Measurements from ENCODE around the gene LMNA. TPM values are rescaled to one million over a fixed set of nuclear protein-coding genes. Genes with fewer than 3 reads are reported as not detected.

The LMNA gene
- total RNA-seq, 2 experiments from 2014 or later, result 435 to 455 TPM

DNA sequence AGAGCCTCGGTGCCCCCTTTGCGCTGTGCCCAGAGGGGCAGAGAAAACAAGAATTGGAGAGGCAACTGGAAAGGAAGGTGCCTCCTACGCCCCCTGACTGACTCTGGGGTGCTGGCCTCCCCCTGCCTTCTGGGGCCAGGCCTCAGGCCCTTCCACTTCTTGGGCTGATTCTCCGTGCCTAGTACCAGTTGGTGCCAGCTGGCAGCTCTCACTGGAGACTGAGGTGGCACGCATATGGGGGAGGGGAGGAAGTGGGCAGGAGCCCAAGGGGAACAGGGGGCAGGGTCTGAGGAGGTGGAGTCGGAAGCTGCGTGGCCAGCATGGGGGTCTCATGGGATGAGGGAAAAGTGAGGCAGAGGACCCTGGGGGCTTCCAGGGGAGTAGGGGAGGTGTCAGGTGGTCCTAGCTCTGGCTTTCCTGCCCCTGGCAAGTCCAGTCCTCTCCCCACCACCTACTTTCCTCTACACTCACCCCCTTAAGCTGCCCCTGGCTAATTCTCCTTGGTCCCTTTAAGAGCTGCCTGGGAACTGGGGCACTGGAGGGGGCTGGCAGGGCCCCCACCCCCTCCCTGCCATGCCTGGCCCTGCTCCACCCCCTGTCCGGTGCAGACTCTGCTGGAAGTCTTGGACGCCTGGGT lies 32.4 kb downstream of the LMNA start:
- Mint-ChIP-seq H3K27ac (peak overlapping the region; percentile 24), H3K27me3 (peaks cover 5% of the 10 kb centered on the region), H3K9me3 (no peaks in the 10 kb centered on the region), H3K4me3 (peak overlapping the region; percentile 60), H3K36me3 (ENCODE audit: low read depth) (no peaks in the 10 kb centered on the region), H3K4me1 (ENCODE audit: low read depth) (peaks cover 24% of the 10 kb centered on the region)
- Histone ChIP-seq H3K27ac (ENCODE audit: low read depth in 1 of 2, low read length in 2 of 2) (no peak overlapping the region), H3K9me3 (ENCODE audit: control insufficient read depth in 1 of 2, insufficient read depth in 1 of 2, low read length in 2 of 2) (no peaks in the 10 kb centered on the region), H3K4me3 (ENCODE audit: low read length) (no peak overlapping the region), H3K36me3 (ENCODE audit: insufficient read depth, low read length) (no peaks in the 10 kb centered on the region), H3K27me3 (ENCODE audit: control insufficient read depth in 1 of 2, insufficient read depth in 2 of 2, low read length in 2 of 2) (no peaks in the 10 kb centered on the region), H3K4me1 (ENCODE audit: insufficient read depth, low read length) (peaks cover 31% of the 10 kb centered on the region)
- ATAC-seq (ENCODE audit: poor library complexity) (no peak), DNase-seq (peak in 1 of 14 experiments; percentile 70)
- intact Hi-C loops (cut with DNase I, micrococcal nuclease), result loop anchor here (1.0 to 5.0 kb wide), 4 partner anchors 45 to 172 kb away; partner anchors contain the start of gene SLC25A44 (in 1 of the 2)
- ChIA-PET POLR2A (interaction anchor here (1.0 to 3.5 kb wide), 2 partner anchors 47 to 79 kb away, joined by 3 to 16 read pairs; no protein-coding TSS in a partner anchor), CTCF (interaction anchor here (1.0 to 3.8 kb wide), 3 partner anchors 50 to 109 kb away, joined by 3 to 31 read pairs (median 14); no protein-coding TSS in a partner anchor)
- TF ChIP-seq, protein P1, sequence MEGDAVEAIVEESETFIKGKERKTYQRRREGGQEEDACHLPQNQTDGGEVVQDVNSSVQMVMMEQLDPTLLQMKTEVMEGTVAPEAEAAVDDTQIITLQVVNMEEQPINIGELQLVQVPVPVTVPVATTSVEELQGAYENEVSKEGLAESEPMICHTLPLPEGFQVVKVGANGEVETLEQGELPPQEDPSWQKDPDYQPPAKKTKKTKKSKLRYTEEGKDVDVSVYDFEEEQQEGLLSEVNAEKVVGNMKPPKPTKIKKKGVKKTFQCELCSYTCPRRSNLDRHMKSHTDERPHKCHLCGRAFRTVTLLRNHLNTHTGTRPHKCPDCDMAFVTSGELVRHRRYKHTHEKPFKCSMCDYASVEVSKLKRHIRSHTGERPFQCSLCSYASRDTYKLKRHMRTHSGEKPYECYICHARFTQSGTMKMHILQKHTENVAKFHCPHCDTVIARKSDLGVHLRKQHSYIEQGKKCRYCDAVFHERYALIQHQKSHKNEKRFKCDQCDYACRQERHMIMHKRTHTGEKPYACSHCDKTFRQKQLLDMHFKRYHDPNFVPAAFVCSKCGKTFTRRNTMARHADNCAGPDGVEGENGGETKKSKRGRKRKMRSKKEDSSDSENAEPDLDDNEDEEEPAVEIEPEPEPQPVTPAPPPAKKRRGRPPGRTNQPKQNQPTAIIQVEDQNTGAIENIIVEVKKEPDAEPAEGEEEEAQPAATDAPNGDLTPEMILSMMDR (IDR thresholded peaks at IDR 0.05), result no peak

DNA sequence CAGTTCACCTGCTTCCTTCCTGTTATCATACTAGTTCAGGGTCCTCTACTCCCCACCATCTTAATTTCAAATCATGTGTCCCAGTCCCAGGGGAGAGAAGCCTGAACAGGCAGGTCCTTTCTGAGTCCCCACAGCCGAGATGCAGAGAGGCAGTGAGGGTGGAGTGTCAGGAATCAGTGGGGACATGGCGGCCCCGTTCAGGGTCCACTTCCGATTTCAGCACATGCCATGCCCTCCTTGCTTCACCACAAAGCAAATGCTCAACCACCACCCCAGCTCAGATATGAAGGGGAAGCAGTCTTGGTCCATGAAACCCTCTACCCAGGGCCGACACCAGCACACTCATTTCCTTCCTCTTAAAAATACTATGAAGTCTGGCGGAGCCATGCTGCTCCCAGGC lies 33.7 kb downstream of the LMNA start:
- Histone ChIP-seq H3K27ac (ENCODE audit: low read depth in 1 of 2, low read length in 2 of 2) (no peak overlapping the region), H3K27me3 (ENCODE audit: control insufficient read depth in 1 of 2, insufficient read depth in 2 of 2, low read length in 2 of 2) (no peaks in the 10 kb centered on the region), H3K4me1 (ENCODE audit: insufficient read depth, low read length) (peaks cover 31% of the 10 kb centered on the region), H3K9me3 (ENCODE audit: control insufficient read depth in 1 of 2, insufficient read depth in 1 of 2, low read length in 2 of 2) (no peaks in the 10 kb centered on the region), H3K4me3 (ENCODE audit: low read length) (no peak overlapping the region), H3K36me3 (ENCODE audit: insufficient read depth, low read length) (no peaks in the 10 kb centered on the region)
- Mint-ChIP-seq H3K4me1 (ENCODE audit: low read depth) (peaks cover 24% of the 10 kb centered on the region), H3K27me3 (peaks cover 5% of the 10 kb centered on the region), H3K36me3 (ENCODE audit: low read depth) (no peaks in the 10 kb centered on the region), H3K27ac (peak overlapping the region; percentile 28), H3K9me3 (no peaks in the 10 kb centered on the region), H3K4me3 (peak overlapping the region; percentile 43)
- intact Hi-C loops (cut with DNase I, micrococcal nuclease), result loop anchor here in 1 of 2 experiments (5.0 kb wide), 1 partner anchor 44 kb away; the partner anchor contains the start of gene SLC25A44
- ChIA-PET POLR2A (no interaction called here), CTCF (interaction anchor here (2.4 to 3.8 kb wide), 2 partner anchors 52 to 77 kb away, joined by 14 to 31 read pairs; no protein-coding TSS in a partner anchor)
- peak in 3 of 14 experiments; percentile 30 to 68 (median 61) for DNase-seq
- ATAC-seq (ENCODE audit: poor library complexity), result no peak
- TF ChIP-seq, protein P1 (IDR thresholded peaks at IDR 0.05), result no peak

DNA sequence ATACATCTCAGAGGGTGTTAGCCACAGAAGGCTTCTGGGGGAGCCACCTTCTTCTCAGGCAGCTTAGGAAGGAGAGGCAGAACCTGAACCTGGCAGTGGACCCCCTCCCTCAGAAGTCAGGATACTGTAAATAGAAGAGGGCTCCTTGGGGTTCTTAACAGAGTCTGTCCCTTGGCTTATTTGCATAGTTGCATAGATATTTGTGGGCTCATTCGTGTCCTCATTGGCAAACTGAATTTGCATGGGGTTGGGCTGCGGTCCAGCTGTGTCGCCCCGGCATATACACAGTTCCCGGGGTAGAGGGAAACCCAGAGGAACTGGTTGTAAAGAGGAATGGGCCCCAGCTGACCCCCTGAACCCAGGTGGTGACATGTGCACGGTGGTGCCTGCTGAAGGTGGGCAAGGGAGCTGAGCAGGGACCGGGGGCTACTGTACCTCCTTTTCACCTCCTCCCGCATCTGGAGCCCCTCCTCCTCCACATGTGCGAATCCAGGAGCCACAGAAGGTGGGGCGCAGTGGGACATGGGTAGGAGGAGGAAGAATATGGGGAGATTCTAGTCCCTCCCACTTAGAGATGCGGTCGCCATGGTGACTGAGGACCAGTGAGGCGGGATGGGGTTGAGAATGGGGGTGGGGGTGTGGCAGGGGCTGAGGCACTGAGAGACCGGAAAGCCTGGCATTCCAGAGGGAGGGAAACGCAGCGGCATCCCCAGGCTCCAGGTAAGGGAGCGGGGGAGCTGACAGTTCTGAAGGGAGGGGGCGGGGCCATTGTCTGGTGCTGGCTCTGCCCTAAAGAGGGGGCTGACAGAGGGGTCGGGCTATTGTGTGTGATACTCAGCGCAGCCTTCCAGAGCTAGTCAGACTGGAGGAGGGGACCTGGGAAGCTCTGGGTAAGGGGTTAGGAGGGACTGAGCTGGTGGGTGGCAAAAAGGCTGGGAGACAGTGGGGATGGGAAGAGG lies 35.1 kb downstream of the LMNA start:
- H3K4me1 Mint-ChIP-seq (ENCODE audit: low read depth), result peaks cover 34% of the 10 kb centered on the region
- Histone ChIP-seq H3K36me3 (ENCODE audit: insufficient read depth, low read length) (no peaks in the 10 kb centered on the region), H3K27me3 (ENCODE audit: control insufficient read depth in 1 of 2, insufficient read depth in 2 of 2, low read length in 2 of 2) (no peaks in the 10 kb centered on the region), H3K27ac (ENCODE audit: low read depth in 1 of 2, low read length in 2 of 2) (no peak overlapping the region), H3K4me1 (ENCODE audit: insufficient read depth, low read length) (peaks cover 43% of the 10 kb centered on the region), H3K9me3 (ENCODE audit: control insufficient read depth in 1 of 2, insufficient read depth in 1 of 2, low read length in 2 of 2) (no peaks in the 10 kb centered on the region), H3K4me3 (ENCODE audit: low read length) (no peak overlapping the region)
- DNase-seq, result peak in 1 of 14 experiments; percentile 63
- peaks cover 5% of the 10 kb centered on the region for H3K27me3 Mint-ChIP-seq
- intact Hi-C loops (cut with DNase I, micrococcal nuclease), result loop anchor here in 1 of 2 experiments (5.0 kb wide), 1 partner anchor 43 kb away; the partner anchor contains the start of gene SLC25A44
- ChIA-PET CTCF (interaction anchor here (2.2 to 2.8 kb wide), 2 partner anchors 53 to 76 kb away, joined by 8 to 13 read pairs; no protein-coding TSS in a partner anchor), POLR2A (interaction anchor here (1.2 to 2.4 kb wide), 2 partner anchors 44 to 63 kb away, joined by 3 to 9 read pairs; partner anchors contain the start of genes PMF1 and SLC25A44)
- no peaks in the 10 kb centered on the region for H3K9me3 Mint-ChIP-seq
- ATAC-seq (ENCODE audit: poor library complexity), result no peak
- no peaks in the 10 kb centered on the region for H3K36me3 Mint-ChIP-seq (ENCODE audit: low read depth)
- H3K4me3 Mint-ChIP-seq, result no peak overlapping the region
- H3K27ac Mint-ChIP-seq, result no peak overlapping the region
- TF ChIP-seq, protein P1 (IDR thresholded peaks at IDR 0.05), result no peak

All from CD4-positive, alpha-beta T cell (primary cell).